Skeletal muscle satellite cell (primary cell): ENCODE data around the gene TTC23.

Experiments used
- H3K27me3 ChIP-seq: 2 replicates; pipeline ENCODE4 v1.7.0; 2013; ENCODE audit warnings: low read length; ENCODE audit not compliant: control insufficient read depth, insufficient read depth
- H3K36me3 ChIP-seq: 2 replicates; pipeline ENCODE4 v1.7.0; 2013; ENCODE audit warnings: mild to moderate bottlenecking, control low read depth, low read length; ENCODE audit not compliant: insufficient read depth
- H3K4me1 ChIP-seq: 2 replicates; pipeline ENCODE4 v1.7.0; 2013; ENCODE audit warnings: low read length; ENCODE audit not compliant: control insufficient read depth, insufficient read depth
- H3K4me2 ChIP-seq: 2 replicates; pipeline ENCODE4 v1.7.0; 2013; ENCODE audit warnings: mild to moderate bottlenecking, low read length
- H3K4me3 ChIP-seq: 2 replicates; pipeline ENCODE4 v1.7.0; 2013; ENCODE audit warnings: low read length
- H3K9ac ChIP-seq: 2 replicates; pipeline ENCODE4 v1.7.0; 2013; ENCODE audit warnings: mild to moderate bottlenecking, low read depth, low read length, moderate library complexity
- H3K9me3 ChIP-seq: replicated peaks from 2 replicates; pipeline ENCODE4 v1.7.0; 2013; ENCODE audit warnings: mild to moderate bottlenecking, control low read depth, low read length

The TTC23 gene

DNA sequence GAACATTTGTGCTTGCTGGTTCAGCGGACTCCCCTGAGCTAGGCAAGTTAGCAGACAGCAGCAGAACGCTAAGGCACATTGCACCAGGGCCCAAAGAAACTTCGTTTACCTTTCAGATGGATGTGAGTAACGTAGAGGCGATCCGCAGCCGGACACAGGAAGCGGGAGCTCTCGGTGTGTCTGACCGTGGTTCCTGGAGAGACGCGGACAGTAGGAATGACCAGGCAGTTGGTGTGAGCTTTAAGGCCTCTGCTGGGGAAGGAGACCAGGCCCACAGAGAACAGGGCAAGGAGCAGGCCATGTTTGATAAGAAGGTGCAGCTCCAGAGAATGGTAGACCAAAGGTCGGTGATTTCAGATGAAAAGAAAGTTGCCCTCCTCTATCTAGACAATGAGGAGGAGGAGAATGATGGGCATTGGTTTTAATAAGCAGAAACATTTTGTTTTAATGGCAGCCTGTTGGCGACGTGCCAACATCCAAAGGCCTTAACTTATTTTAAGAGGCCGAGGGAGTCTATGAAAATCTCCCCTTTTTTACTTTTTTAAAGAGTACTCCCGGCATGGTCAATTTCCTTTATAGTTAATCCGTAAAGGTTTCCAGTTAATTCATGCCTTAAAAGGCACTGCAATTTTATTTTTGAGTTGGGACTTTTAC is 116.6 kb downstream of the TTC23 start:
- Histone ChIP-seq H3K27me3 (no peaks in the 10 kb centered on the region), H3K4me1 (peaks cover 8% of the 10 kb centered on the region), H3K9ac (no peak overlapping the region), H3K4me2 (no peak overlapping the region), H3K9me3 (no peaks in the 10 kb centered on the region), H3K4me3 (no peak overlapping the region), H3K36me3 (peaks cover 12% of the 10 kb centered on the region)

DNA sequence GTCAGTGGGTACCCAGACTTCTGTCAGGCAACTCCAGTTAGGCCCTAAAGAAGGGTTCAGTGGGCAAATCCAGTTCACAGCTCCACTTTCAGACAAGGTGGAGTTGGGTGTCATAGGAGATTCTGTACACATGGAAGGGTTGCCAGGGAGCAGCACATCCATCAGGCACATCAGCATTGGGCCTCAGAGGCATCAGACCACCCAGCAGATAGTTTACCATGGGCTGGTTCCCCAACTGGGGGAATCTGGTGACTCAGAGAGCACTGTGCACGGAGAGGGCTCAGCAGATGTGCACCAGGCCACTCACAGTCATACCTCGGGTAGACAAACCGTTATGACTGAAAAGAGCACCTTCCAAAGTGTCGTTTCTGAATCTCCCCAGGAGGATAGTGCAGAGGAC is 117.3 kb downstream of the TTC23 start:
- peaks cover 8% of the 10 kb centered on the region for H3K36me3 ChIP-seq
- H3K9ac ChIP-seq, result no peak overlapping the region
- H3K4me2 ChIP-seq, result no peak overlapping the region
- peaks cover 8% of the 10 kb centered on the region for H3K4me1 ChIP-seq
- no peaks in the 10 kb centered on the region for H3K27me3 ChIP-seq
- H3K4me3 ChIP-seq, result no peak overlapping the region
- no peaks in the 10 kb centered on the region for H3K9me3 ChIP-seq

DNA sequence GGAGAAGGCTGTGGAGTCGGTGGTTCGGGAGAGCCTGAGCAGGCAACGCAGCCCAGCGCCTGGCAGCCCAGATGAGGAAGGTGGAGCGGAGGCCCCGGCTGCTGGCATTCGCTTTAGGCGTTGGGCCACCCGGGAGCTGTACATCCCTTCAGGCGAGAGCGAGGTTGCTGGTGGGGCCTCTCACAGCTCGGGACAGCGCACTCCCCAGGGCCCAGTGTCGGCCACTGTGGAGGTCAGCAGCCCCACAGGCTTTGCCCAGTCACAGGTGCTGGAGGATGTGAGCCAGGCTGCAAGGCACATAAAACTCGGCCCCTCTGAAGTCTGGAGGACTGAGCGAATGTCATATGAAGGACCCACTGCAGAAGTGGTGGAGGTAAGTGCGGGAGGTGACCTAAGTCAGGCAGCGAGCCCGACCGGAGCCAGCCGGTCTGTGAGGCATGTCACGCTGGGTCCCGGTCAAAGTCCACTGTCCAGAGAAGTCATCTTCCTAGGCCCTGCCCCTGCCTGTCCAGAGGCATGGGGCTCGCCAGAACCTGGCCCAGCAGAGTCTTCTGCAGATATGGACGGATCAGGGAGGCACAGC is 117.8 kb downstream of the TTC23 start:
- Histone ChIP-seq H3K9me3 (no peaks in the 10 kb centered on the region), H3K27me3 (no peaks in the 10 kb centered on the region), H3K9ac (no peak overlapping the region), H3K4me3 (no peak overlapping the region), H3K4me2 (no peak overlapping the region), H3K36me3 (peaks cover 3% of the 10 kb centered on the region), H3K4me1 (peaks cover 8% of the 10 kb centered on the region)

DNA sequence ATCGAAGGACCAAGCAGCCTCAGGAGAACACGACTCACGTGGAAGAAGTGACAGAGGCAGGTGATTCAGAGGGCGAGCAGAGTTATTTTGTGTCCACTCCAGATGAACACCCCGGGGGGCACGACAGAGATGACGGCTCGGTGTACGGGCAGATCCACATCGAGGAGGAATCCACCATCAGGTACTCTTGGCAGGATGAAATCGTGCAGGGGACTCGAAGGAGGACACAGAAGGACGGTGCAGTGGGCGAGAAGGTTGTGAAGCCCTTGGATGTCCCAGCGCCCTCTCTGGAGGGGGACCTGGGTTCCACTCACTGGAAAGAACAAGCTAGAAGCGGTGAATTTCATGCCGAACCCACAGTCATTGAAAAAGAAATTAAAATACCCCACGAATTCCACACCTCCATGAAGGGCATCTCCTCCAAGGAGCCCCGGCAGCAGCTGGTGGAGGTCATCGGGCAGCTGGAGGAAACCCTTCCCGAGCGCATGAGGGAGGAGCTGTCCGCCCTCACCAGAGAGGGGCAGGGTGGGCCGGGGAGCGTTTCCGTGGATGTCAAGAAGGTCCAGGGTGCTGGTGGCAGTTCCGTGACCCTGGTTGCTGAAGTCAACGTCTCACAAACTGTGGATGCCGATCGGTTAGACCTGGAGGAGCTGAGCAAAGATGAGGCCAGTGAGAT is 118.5 kb downstream of the TTC23 start:
- Histone ChIP-seq H3K4me2 (no peak overlapping the region), H3K4me1 (peaks cover 8% of the 10 kb centered on the region), H3K27me3 (no peaks in the 10 kb centered on the region), H3K4me3 (no peak overlapping the region), H3K9me3 (no peaks in the 10 kb centered on the region), H3K9ac (no peak overlapping the region), H3K36me3 (no peaks in the 10 kb centered on the region)

DNA sequence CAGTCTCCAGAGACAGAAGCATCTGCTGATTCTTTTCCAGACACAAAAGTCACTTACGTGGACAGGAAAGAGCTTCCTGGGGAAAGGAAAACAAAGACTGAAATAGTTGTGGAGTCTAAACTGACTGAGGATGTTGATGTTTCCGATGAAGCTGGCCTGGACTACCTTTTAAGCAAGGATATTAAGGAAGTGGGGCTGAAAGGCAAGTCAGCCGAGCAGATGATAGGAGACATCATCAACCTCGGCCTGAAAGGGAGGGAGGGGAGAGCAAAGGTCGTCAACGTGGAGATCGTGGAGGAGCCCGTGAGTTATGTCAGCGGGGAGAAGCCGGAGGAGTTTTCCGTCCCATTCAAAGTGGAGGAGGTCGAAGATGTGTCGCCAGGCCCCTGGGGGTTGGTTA is 119.1 kb downstream of the TTC23 start:
- no peak overlapping the region for H3K4me2 ChIP-seq
- H3K9ac ChIP-seq, result no peak overlapping the region
- H3K9me3 ChIP-seq, result no peaks in the 10 kb centered on the region
- H3K4me3 ChIP-seq, result no peak overlapping the region
- no peaks in the 10 kb centered on the region for H3K27me3 ChIP-seq
- no peaks in the 10 kb centered on the region for H3K36me3 ChIP-seq
- H3K4me1 ChIP-seq, result peaks cover 7% of the 10 kb centered on the region

DNA sequence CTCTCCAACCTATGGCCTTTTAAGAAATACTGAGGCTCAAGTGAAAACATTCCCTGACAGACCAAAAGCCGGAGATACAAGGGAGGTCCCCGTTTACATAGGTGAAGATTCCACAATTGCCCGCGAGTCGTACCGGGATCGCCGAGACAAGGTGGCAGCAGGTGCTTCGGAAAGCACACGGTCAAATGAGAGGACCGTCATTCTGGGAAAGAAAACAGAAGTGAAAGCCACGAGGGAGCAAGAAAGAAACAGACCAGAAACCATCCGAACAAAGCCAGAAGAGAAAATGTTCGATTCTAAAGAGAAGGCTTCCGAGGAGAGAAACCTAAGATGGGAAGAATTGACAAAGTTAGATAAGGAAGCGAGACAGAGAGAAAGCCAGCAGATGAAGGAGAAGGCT is 119.7 kb downstream of the TTC23 start:
- H3K4me1 ChIP-seq, result peaks cover 11% of the 10 kb centered on the region
- H3K9me3 ChIP-seq, result no peaks in the 10 kb centered on the region
- H3K4me3 ChIP-seq, result no peak overlapping the region
- no peaks in the 10 kb centered on the region for H3K36me3 ChIP-seq
- no peaks in the 10 kb centered on the region for H3K27me3 ChIP-seq
- H3K9ac ChIP-seq, result no peak overlapping the region
- no peak overlapping the region for H3K4me2 ChIP-seq

DNA sequence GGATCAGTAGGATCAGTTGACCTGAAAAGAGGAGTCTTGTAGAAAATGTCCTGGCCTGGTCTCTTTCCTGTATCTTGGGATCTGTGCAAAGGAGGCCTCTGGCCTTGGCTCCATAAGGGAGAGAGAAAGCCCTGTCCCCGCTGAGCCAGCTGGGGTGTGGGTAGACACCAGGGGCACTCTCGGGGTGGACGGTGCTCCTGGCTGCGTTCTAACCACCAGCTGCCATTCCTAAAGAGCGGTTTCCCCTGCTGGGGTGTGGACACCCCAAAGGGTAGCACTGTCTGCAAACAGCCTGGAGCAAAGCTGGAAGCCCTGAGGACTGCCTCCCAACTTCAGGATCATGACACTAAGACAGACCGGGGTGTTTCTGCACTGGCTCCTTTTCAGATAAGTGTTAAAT is 121.0 kb downstream of the TTC23 start:
- no peaks in the 10 kb centered on the region for H3K36me3 ChIP-seq

DNA sequence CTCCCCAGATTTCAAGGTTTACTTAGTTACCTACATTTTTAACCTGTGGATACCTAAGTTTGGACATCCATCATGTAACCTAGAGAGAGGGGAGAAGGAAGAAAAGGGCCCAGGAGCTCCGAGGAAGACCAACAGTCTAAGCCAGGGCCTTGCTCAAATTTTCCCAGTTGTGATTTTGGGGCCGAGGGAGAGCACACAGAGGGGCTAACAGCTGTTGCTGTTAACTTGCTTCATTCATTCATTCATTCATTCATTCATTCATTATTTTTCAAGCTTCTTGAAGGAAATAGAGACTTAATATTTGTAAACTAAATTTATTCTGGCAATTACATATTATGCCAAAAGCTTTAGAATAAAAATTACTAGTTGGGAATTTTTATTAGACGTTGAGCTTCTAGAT is 121.6 kb downstream of the TTC23 start:
- H3K9ac ChIP-seq, result no peak overlapping the region
- H3K4me2 ChIP-seq, result no peak overlapping the region
- H3K4me3 ChIP-seq, result no peak overlapping the region
- H3K36me3 ChIP-seq, result no peaks in the 10 kb centered on the region
- H3K4me1 ChIP-seq, result peaks cover 29% of the 10 kb centered on the region
- H3K9me3 ChIP-seq, result no peaks in the 10 kb centered on the region
- H3K27me3 ChIP-seq, result no peaks in the 10 kb centered on the region

More for the DNA sequence above, 121.0 kb downstream of the TTC23 start:
- Histone ChIP-seq H3K4me1 (peaks cover 23% of the 10 kb centered on the region), H3K4me3 (no peak overlapping the region), H3K9ac (no peak overlapping the region), H3K27me3 (no peaks in the 10 kb centered on the region), H3K4me2 (no peak overlapping the region), H3K9me3 (no peaks in the 10 kb centered on the region)

DNA sequence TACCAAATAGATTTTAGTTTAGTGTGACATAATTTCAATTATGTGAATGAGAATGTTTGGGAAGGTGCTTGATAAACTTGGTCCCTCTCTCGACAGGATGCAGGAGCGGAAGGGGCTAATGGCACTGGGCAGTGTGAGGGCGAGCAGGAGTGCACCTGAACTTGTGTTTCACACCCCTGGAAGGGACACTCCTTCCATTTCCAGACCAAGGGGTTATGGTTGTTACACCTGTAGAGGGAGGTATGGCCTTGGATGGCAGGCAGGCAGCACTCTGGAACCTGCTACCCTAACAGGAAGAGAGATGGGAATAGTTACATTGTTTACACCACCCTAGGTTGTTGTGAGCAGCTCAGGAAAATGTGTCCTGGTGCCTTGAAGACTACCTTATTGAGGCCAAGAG is 122.5 kb downstream of the TTC23 start:
- no peaks in the 10 kb centered on the region for H3K36me3 ChIP-seq
- no peaks in the 10 kb centered on the region for H3K9me3 ChIP-seq
- H3K4me3 ChIP-seq, result no peak overlapping the region
- no peaks in the 10 kb centered on the region for H3K27me3 ChIP-seq
- no peak overlapping the region for H3K4me2 ChIP-seq
- H3K9ac ChIP-seq, result no peak overlapping the region
- peaks cover 29% of the 10 kb centered on the region for H3K4me1 ChIP-seq

DNA sequence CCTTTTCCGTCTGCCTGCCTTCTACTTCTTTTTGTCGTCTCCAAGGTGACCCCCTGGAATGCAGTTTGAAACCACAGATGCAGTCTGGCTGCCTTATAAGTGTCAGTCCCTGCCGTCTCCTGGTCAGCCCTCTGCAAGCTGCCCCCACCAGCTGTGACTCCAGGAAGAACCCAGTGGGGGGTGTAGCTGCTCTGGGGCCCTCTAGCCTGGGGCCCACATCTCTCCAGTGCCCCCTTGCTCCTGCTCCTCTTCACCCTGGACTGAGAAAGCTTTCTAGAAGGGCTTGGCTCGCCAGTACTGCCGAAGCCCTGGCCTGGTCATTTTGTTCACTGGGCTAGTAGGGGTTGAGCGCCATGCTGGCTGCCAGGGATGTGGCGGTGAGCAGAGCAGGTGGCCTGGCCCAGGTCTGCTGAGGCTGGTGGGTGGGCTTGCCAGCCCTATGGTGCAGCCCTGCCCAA is 123.2 kb downstream of the TTC23 start:
- peaks cover 29% of the 10 kb centered on the region for H3K4me1 ChIP-seq
- no peaks in the 10 kb centered on the region for H3K36me3 ChIP-seq
- H3K4me3 ChIP-seq, result no peak overlapping the region
- H3K9me3 ChIP-seq, result no peaks in the 10 kb centered on the region
- no peaks in the 10 kb centered on the region for H3K27me3 ChIP-seq
- H3K4me2 ChIP-seq, result no peak overlapping the region
- no peak overlapping the region for H3K9ac ChIP-seq

DNA sequence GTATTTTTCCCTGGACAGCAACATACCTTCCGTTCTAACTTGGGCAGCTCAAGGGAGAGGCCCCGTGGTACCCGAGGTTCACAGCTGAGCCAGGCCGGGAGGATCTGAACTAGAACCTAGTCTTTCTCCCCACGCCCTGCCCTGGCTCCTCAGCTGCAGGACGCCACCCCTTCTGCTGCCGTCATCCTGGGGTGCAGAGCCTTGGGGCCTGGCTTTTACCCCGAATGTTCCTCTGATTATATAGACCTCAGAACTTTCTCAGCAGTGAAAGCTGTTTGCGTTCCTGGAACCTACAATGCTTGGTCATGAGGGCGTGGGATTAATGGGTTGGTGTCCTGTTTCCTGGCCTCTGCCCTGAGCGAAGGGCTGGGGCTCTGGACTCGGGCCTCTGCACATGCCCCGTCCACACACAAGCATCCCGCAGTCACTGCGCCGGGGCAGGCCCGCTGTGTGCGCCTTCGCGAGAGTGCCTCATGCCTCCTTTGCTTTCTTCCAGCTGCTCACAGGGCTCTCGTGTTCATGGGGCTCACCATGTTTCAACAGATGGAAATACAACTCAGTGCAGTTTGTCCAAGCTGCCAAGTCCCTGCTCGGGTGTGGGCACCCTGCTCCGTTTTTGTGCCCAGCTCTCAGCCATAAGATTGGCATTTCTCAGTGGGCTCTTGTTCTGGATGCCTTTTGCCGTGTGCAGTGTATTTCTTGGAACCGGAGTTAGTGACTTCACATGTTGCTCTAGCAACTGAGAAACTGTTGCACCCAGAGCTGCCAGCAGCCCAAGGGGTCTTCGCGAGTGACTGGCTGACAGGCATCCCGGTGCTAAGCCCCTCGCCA is 124.1 kb downstream of the TTC23 start:
- Histone ChIP-seq H3K4me3 (no peak overlapping the region), H3K9ac (peak overlapping the region; percentile 21), H3K4me1 (peaks cover 29% of the 10 kb centered on the region)

More for the DNA sequence above, 124.1 kb downstream of the TTC23 start:
- Histone ChIP-seq H3K36me3 (no peaks in the 10 kb centered on the region), H3K27me3 (no peaks in the 10 kb centered on the region), H3K4me2 (no peak overlapping the region), H3K9me3 (no peaks in the 10 kb centered on the region)
